Testis (tissue), 3 donors: Measurements from ENCODE around the gene CLUH. TPM values are rescaled to one million over a fixed set of nuclear protein-coding genes. Genes with fewer than 3 reads are reported as not detected.
A peak's percentile ranks its signal among the peaks of the same experiment; 100 is the strongest.

Experiments used
- DNase-seq: peaks from one replicate; pipeline ENCODE4 v3.0.0-alpha.2; 2019
- H3K27ac ChIP-seq, 2 donors: fragments of 200-600 bp; sonication (generic); one replicate each; pipeline ENCODE4 v1.5.1; 2019
- H3K27me3 ChIP-seq: fragments of 200-600 bp; sonication (generic); one replicate; pipeline ENCODE4 v1.5.1; 2019
- H3K36me3 ChIP-seq: fragments of 200-600 bp; sonication (generic); one replicate; pipeline ENCODE4 v1.5.1; 2017; ENCODE audit warnings: low read depth; ENCODE audit errors: missing control alignments
- H3K4me1 ChIP-seq: fragments of 200-600 bp; sonication (generic); one replicate; pipeline ENCODE4 v1.5.1; 2019
- H3K4me3 ChIP-seq, 2 donors: fragments of 200-600 bp; sonication (generic); one replicate each; pipeline ENCODE4 v1.5.1; 2017 to 2019
- H3K9me3 ChIP-seq: fragments of 200-600 bp; sonication (generic); one replicate; pipeline ENCODE4 v1.5.1; 2017
- POLR2A ChIP-seq: fragments of 450-650 bp; IDR thresholded peaks from one replicate; pipeline ENCODE4 v1.6.1; 2017; ENCODE audit warnings: antibody characterized with exemption, mild to moderate bottlenecking, moderate library complexity
- WGBS, 2 donors: methylation state at CpG; one replicate each; pipeline ENCODE4 v1.1.5; 2018; 5-methylcytosine and 5-hydroxymethylcytosine counted together
- intact Hi-C: fragments of 100-400 bp; cut with DNase I; formaldehyde crosslinking; loops from one replicate; pipeline ENCODE4 v1.15.1; 2023; ENCODE audit warnings: low total_unique reads
- polyA plus RNA-seq: library from polyadenylated mRNA; stranded (reverse); fragments of 350-450 nt; fragmentation: Illumina TruSeq; extraction: RNeasy Lipid Tissue Mini Kit (QIAGEN cat#74804); gene quantifications from one replicate; pipeline ENCODE4 v1.2.3, GENCODE V29; 2014; ENCODE audit warnings: low read depth, low replicate concordance; ENCODE audit not compliant: insufficient read depth
- total RNA-seq, 2 donors: library from RNA; depleted of rRNA; stranded (reverse); fragments of >200 nt; gene quantifications; one replicate each; pipeline ENCODE4 v1.2.3, GENCODE V29; 2016
- TF ChIP-seq, protein P1 (sequence below), 3 experiments: fragments of 450-650 bp in 2 of 3; fragments of 200-600 bp in 1 of 3; sonication (generic) in 1 of 3; IDR thresholded peaks; one replicate each; pipeline ENCODE4 v1.5.1; 2016 to 2019; ENCODE audit warnings: antibody characterized with exemption in 3 of 3, mild to moderate bottlenecking in 2 of 3, moderate library complexity in 1 of 3

Gene CLUH
- total and polyA plus RNA-seq, 3 donors from 2014 or later: 60.1 to 183 (median 173) TPM

GRCh38 chr17:2695243-2695960 lies 16.2 kb downstream of the CLUH start:
- no peak for TF ChIP-seq POLR2A
- TF ChIP-seq, protein P1, sequence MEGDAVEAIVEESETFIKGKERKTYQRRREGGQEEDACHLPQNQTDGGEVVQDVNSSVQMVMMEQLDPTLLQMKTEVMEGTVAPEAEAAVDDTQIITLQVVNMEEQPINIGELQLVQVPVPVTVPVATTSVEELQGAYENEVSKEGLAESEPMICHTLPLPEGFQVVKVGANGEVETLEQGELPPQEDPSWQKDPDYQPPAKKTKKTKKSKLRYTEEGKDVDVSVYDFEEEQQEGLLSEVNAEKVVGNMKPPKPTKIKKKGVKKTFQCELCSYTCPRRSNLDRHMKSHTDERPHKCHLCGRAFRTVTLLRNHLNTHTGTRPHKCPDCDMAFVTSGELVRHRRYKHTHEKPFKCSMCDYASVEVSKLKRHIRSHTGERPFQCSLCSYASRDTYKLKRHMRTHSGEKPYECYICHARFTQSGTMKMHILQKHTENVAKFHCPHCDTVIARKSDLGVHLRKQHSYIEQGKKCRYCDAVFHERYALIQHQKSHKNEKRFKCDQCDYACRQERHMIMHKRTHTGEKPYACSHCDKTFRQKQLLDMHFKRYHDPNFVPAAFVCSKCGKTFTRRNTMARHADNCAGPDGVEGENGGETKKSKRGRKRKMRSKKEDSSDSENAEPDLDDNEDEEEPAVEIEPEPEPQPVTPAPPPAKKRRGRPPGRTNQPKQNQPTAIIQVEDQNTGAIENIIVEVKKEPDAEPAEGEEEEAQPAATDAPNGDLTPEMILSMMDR (IDR thresholded peaks at IDR 0.05): no peak
- no peak overlapping the region for H3K27ac ChIP-seq
- no peaks in the 10 kb centered on the region for H3K27me3 ChIP-seq
- H3K4me3 ChIP-seq: no peak overlapping the region
- DNase-seq: peak; percentile 10
- intact Hi-C loops: no loop called here
- 92 to 96% methylated on average over 4 to 28 of the region's 28 CpGs for WGBS, 2 donors
- no peaks in the 10 kb centered on the region for H3K4me1 ChIP-seq
- H3K9me3 ChIP-seq: no peaks in the 10 kb centered on the region
- no peaks in the 10 kb centered on the region for H3K36me3 ChIP-seq

- no peak overlapping the region for H3K27ac ChIP-seq
- H3K9me3 ChIP-seq: no peaks in the 10 kb centered on the region
- H3K27me3 ChIP-seq: no peaks in the 10 kb centered on the region
- H3K36me3 ChIP-seq: no peaks in the 10 kb centered on the region
- no peak overlapping the region for H3K4me3 ChIP-seq
- intact Hi-C loops: no loop called here
- peaks cover 3% of the 10 kb centered on the region for H3K4me1 ChIP-seq
- no peak for TF ChIP-seq POLR2A
- TF ChIP-seq, protein P1 (IDR thresholded peaks at IDR 0.05): no peak
- peak; percentile 11 for DNase-seq
- WGBS, 2 donors: 91 to 94% methylated on average over 24 to 42 of the region's 42 CpGs
Measured at GRCh38 chr17:2694381-2695242, 17.0 kb downstream of the CLUH start.

- peaks cover 11% of the 10 kb centered on the region for H3K4me1 ChIP-seq
- TF ChIP-seq, protein P1 (IDR thresholded peaks at IDR 0.05): no peak
- no peak for TF ChIP-seq POLR2A
- no peaks in the 10 kb centered on the region for H3K36me3 ChIP-seq
- DNase-seq: peak; percentile 13
- WGBS, 2 donors: 90 to 94% methylated on average over 18 to 37 of the region's 37 CpGs
- no peak overlapping the region for H3K4me3 ChIP-seq
- intact Hi-C loops: no loop called here
- no peaks in the 10 kb centered on the region for H3K9me3 ChIP-seq
- no peak overlapping the region for H3K27ac ChIP-seq
- no peaks in the 10 kb centered on the region for H3K27me3 ChIP-seq
Measured at GRCh38 chr17:2693561-2694380, 17.8 kb downstream of the CLUH start.

DNA sequence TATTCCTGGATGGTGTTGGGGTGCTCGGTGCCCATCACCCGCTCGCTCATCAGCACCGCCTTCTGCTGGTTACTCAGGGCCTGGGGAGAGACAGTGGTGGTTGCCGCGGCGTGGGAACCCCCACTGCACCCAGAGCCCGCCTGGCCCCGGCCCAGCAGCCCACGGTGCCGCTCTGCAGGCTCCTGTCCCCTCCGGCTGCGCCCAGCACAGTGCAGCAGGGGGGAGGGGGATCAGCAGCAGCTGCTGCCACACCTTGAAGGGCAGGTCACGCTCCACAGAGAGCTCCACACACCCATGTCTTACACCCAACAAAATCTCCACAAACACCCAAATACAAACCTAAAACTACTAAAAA lies 18.8 kb downstream of the CLUH start:
- Histone ChIP-seq H3K4me3 (no peak overlapping the region), H3K9me3 (no peaks in the 10 kb centered on the region), H3K27me3 (no peaks in the 10 kb centered on the region), H3K4me1 (peaks cover 13% of the 10 kb centered on the region), H3K36me3 (no peaks in the 10 kb centered on the region), H3K27ac (no peak overlapping the region)
- 78% methylated on average over 14 of the region's 14 CpGs; no CpG with 5 or more reads in 1 of the 2 donors for WGBS, 2 donors
- intact Hi-C loops: no loop called here
- peak; percentile 12 for DNase-seq
- TF ChIP-seq, protein P1 (IDR thresholded peaks at IDR 0.05): no peak
- TF ChIP-seq POLR2A: no peak
